A549 (cell line): ENCODE measurements around the gene SCYGR3.

ENCODE experiments used
- CEBPB ChIP-seq, 2 experiments: fragments of >200 bp in 1 of 2; sonication (Bioruptor Twin) in 1 of 2; formaldehyde crosslinking in 1 of 2; IDR thresholded peaks; 2 replicates each; pipeline ENCODE4 v1.6.1; 2012 to 2016
- CHD4 ChIP-seq: fragments of 200-600 bp; sonication (generic); IDR thresholded peaks from 2 replicates; pipeline ENCODE4 v1.6.1; 2016; ENCODE audit warnings: antibody characterized with exemption, mild to moderate bottlenecking, borderline replicate concordance
- CTCF ChIP-seq: fragments of >200 bp; sonication (Bioruptor Twin); formaldehyde crosslinking; IDR thresholded peaks from 3 replicates; pipeline ENCODE4 v1.5.1; 2016
- ELK1 ChIP-seq: fragments of 150-350 bp; IDR thresholded peaks from 2 replicates; pipeline ENCODE4 v1.6.1; 2014; ENCODE audit warnings: low read depth, mild to moderate bottlenecking, low read length
- JUNB ChIP-seq: fragments of >200 bp; sonication (Bioruptor Twin); formaldehyde crosslinking; IDR thresholded peaks from 2 replicates; pipeline ENCODE4 v1.6.1; 2016
- KDM5A ChIP-seq: fragments of 200-600 bp; sonication (generic); IDR thresholded peaks from 2 replicates; pipeline ENCODE4 v1.6.1; 2016; ENCODE audit warnings: antibody characterized with exemption, mild to moderate bottlenecking
- MAFK ChIP-seq: fragments of 450-650 bp; IDR thresholded peaks from 2 replicates; pipeline ENCODE4 v1.6.1; 2014; ENCODE audit not compliant: partially characterized antibody
- MAX ChIP-seq: IDR thresholded peaks from 2 replicates; pipeline ENCODE4 v1.6.1; 2012
- MYC ChIP-seq: IDR thresholded peaks from 2 replicates; pipeline ENCODE4 v1.6.1; 2012; ENCODE audit warnings: mild to moderate bottlenecking, inconsistent platforms, low read length, improper control_type of control experiment, borderline replicate concordance
- NR3C1 ChIP-seq: fragments of >200 bp; sonication (Bioruptor Twin); formaldehyde crosslinking; IDR thresholded peaks from 3 replicates; pipeline ENCODE4 v1.6.1; 2017
- POLR2A ChIP-seq: IDR thresholded peaks from 2 replicates; pipeline ENCODE4 v1.6.1; 2012; ENCODE audit warnings: mild to moderate bottlenecking, low read length
- RFX5 ChIP-seq: fragments of 450-650 bp; IDR thresholded peaks from 2 replicates; pipeline ENCODE4 v1.7.1; 2014; ENCODE audit warnings: antibody characterized with exemption, mild to moderate bottlenecking, moderate library complexity
- ZFP36 ChIP-seq: fragments of 450-650 bp; IDR thresholded peaks from 2 replicates; pipeline ENCODE4 v1.6.1; 2014; ENCODE audit warnings: borderline replicate concordance; ENCODE audit not compliant: partially characterized antibody
- ZSCAN20 ChIP-seq: fragments of 250-450 bp; sonication (Bioruptor Pico); IDR thresholded peaks from 2 replicates; pipeline ENCODE4 v1.8.0; 2022; ENCODE audit warnings: mild to moderate bottlenecking, moderate library complexity

GRCh38 chr2:227606476-227606875, 8.2 kb downstream of the SCYGR3 start:
- TF ChIP-seq CEBPB (IDR thresholded peaks at IDR 0.05) (no peak), CTCF (no peak), POLR2A (no peak), NR3C1 (no peak), JUNB (no peak), KDM5A (no peak), MYC (no peak), ELK1 (no peak), ZFP36 (no peak), RFX5 (no peak), ZSCAN20 (CRISPR knock-in tag) (no peak), CHD4 (no peak), MAFK (no peak), MAX (no peak)
